Limb (tissue), 2 donors: ENCODE results near the gene TMEM126A.
"Not testable (repeated sequence)": the region's sequence is repeated elsewhere in the genome, so short reads cannot be mapped to it uniquely, and the experiment has no call there.

ENCODE experiments used
- DNase-seq, 2 donors: peaks; one replicate each; pipeline ENCODE4 v3.0.0-alpha.2; 2016; ENCODE audit errors: extremely low spot score in 2 of 2

The TMEM126A gene

DNA sequence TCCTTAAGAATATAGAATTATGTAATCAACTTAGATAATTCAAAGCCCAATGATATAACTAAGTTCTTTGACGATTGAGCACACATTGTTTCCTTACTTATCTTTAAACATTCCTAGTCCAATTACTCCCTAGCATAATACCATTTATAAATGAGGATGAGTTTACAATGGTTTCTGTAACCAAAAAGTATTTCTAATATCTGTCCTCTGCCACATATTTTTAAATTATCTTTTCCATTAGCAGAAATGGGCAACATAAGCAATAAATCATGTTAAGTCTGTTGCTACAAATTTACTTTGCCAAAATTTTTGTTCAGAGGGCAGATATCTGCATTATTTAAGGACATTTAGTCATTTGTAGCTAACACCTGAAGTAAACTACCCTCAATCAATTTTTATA, 10.4 kb downstream of the TMEM126A start:
- DNase-seq = no peak

DNA sequence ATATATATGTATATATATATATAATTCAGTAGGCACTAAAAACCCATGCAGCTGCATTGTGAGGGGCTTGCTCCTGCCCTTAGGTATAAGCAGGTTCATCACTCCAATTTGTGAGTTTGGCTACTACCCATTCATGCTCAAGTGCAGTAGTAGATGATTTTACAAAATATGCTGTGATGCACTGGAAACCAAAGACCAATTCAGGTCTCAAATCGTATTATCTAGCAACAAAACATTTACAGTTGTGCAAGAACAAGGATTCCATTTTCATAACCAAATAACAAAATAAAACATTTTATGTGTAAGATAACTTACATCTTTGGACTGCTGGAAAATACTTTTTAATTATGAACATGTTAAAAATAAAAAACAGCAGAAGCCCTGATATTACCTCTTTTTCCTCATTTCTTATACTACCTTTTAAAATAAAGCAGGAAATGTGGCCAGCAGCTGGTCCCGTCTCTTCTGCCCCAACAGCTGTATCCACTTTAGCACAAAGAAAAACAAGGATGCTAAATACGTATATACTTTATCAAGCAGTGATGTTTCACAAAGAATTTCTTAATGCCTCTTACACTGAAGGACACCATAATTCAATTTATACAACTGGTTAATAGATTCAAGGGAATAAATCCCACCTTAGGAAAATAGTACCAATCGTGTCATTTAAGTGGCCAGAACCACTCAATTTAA, 14.4 kb downstream of the TMEM126A start:
- no peak for DNase-seq

DNA sequence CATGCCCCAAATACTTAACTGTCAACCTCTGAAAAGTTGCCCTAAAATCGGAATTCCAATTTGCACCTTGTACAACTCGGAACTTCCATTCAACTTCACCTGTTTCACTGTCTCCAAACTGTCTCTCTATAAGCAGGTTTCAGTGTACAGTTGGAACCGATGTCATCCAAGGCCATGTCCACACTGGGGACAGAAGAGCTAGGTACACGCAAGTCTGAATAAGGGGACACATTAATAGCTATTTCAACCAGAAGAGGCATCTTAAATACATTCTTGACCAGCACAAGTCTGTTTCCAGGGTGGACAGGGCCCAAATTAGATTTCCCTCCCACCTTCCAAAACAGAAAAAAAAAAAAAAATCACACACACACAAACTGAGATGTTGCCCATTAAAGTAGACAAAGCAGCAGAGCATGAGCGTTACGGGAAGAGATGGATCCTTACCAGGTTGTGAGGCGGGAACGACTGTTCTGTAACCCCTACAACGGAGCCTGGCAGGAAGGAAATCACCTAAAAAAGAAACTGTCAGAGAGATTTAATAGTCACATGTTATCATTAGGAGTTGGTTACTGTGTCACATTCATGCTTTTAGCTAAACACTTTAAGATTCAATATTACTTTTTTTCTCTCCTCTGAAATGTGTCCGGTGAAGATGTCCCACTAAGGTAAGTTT, 15.4 kb downstream of the TMEM126A start:
- DNase-seq = no peak

DNA sequence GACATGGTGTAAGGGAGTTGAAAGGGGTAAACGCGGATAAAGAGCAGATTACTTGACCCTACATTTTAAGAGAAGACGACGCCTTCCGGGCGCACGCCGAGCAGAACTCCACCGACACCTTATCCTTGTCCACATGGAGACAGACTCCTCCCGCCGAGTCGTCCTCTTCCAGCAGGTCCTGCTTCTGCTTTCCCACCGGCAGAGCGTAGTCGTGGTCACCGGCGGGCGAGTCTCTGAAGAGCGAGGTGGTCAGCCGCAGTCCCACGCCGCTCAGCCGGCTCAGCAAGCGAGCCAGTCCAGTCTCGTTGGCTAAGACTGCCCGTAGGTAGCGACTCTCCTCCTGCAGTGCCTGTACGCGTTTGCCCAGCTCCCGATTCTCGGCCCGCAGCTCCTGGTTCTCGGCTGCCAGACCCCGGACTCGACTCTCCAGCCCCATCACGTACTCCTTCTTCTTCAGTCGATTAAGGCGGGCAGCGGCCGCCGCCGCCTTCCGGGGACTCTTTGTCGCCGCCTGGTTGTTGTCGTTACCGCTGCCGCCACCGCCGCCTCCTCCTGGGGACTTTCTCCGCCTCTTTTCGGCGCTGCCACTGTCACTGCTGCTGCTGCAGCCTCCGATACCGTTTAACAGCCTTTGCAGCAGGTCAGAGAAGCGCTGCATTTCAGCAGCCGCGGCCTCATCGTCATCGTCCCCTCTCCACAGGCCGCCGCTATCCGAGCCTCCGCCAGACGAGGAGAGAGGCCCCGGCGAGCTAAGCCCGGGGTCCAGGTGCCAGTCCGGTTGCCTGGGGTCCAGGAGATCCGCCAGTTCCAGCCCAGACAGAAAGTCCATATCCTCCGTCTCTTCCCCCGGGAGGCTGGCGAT, 16.2 kb downstream of the TMEM126A start:
- peak; percentile 72 to 83 for DNase-seq

DNA sequence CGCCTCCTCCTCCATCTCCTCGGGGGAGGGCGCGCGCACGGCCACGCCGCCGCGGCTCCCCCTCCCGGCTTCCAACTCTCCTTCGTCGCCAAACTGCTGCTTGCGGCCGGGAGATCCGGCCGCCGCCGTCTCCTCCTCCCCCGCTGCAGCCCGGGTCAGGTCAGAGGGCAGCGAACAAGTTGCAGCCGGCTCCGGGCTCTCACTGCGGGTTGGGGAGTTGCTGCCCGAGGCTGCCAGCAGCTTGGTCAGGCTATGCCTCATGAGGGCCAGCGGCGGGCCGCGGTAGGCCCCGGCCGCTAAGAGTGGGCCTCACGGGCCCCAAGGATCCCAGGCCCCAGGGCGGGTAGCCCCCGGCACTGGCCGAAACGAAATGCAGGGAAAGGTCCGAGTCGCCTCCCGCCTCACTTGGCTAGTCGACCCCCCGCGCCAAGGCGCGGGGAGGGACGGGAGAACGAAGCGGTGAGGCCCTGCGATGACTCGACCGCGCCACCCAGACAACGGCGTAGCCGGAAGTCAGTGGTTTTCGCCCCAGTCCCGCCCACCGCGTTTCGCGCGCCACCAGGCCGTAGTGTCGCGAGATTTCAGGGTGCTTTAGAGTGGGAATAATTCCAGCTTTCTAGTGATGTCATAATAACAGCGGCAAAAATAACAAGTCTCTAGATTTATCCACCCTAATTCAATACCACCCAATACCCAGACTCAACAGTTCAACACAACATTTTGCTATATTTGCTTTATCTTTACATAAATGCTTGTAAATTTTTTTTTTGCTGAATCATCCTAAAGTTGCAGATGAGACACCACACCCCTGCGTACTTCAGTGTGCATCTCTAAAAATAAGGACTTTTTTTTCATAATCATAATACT, 17.1 kb downstream of the TMEM126A start, which contains the start of gene CREBZF:
TSS of gene CREBZF (minus strand) at position 515 of the 867 bp plus-strand sequence. CDS start at position 261, 254 bp downstream.
- peak; percentile 95 to 97 for DNase-seq

DNA sequence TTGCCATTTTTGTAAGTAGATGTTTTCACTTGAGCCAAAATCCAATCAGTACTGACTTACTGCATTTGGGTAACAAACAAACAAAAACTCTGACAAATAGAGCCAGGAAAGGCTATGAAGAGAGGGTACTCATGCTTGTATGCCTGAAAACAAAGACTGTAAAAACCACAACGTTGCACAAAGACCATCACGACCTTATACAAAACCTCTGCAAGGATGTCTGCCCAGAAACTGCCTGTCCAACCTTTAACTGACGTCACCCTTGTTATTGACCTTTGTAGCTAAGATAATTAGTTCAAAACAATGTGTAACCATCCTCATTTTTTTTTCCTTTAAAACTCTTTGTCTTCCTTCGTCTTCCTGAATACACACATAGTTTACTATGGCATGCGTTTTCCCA, 18.0 kb downstream of the TMEM126A start:
- DNase-seq = no peak

DNA sequence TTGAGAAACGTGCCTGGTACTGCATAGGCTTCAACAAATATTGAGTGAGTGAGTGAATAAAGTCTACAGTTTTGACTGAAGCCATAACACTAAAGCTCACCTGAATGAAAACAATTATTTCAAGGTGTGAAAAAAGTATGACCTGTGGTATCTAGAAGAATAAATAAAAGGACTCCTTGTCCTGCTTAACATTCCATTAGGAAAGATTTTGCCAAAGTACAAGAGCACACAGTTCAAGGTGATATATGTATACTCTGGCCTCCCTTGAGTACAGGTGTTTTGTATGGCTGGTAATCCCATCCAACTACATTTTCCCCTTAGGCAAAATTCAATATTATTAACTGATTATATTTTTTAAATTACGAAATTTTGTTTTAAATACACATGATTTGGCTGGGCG, 18.9 kb downstream of the TMEM126A start:
- no peak for DNase-seq

DNA sequence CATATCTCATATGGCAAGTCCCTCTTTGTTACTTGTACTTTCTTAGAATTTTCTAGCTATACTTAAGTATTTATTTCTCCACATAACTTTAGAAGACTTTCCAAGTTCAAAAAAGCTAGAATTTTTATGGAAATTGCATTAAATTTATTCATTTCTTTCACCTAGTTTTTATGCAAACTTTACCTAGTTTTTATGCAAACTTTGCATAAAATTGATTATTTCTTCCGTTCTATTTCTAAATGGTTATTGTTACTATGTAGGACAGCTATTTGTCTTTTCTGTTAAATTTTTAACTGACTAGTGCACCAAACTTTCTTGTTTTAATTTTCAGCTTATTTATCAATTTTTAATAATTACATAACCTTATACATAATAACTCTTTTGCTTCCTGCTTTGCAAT, 20.4 kb downstream of the TMEM126A start:
- no peak for DNase-seq

DNA sequence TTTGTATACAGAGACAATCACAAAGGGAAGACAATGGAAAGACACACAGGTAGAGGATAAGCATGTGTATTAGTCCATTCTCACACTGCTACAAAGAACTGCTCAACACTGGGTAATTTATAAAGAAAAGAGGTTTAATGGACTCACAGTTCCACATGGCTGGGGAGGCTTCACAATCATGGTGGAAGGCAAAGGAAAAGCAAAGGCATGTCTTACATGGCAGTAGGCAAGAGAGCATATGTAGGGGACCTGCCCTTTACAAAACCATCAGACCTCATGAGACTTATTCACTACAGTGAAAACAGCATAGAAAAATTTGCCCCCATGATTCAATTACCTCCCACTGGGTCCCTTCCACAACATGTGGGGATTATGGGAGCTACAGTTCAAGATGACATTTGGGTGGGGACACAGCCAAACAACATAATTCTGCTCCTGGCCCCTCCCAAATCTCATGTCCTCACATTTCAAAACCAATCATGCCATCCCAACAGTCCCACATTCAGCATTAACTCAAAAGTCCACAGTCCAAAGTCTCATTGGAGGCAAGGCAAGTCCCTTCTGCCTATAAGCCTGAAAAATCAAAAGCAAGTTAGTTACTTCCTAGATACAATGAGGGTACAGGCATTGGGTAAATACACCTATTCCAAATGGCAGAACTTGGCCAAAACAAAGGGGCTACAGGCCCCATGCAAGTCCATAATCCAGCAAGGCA, 23.3 kb downstream of the TMEM126A start:
- not testable (repeated sequence) for DNase-seq

DNA sequence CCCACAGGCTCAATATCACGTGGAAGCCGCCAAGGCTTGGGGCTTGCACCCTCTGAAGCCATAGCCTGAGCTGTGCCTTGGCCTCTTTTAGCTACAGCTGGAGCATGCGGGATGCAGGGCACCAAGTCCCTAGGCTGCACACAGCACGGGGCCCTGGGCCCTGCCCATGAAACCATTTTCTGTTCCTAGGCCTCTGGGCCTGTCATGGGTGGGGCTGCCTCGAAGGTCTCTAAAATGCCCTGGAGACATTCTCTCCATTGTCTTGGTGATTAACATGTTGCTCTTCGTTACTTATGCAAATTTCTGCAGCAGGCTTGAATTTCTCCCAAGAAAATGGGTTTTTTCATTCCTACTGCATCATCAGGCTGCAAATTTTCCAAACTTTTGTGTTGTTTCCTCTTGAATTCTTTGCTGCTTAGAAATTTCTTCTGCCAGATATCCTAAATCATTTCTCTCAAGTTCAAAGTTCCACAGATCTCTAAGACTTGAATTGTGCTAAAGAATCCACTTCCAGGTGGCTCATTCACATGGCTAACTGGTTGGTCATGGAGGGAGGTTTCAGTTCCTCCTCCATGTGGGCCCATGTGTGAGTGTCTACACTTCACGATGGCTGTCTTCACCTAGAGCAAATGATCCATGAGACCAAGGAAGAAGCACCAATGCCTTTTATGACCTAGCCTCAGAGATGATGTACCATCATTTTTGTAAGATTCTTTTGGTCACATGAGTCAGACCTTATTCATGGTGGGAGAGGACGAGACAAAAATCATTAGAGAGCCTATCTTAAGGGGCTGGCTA, 24.5 kb downstream of the TMEM126A start:
- no peak for DNase-seq

DNA sequence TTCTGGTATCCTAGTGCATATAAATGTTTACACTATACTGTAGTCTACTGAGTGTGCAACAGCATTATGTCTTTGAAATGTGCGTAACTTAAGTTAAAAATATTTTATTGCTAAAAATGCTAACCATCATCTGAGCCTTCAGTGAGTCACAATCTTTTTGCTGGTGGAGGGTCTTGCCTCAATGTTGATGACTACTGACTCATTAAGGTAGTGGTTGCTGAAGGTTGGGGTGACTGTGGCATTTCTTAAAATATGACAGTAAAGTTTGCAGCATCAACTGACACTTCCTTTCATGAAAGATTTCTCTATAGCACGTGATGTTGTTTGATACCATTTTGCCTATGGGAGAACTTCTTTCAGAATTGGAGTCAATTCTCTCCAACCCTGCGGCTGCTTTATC, 25.6 kb downstream of the TMEM126A start:
- no peak for DNase-seq

DNA sequence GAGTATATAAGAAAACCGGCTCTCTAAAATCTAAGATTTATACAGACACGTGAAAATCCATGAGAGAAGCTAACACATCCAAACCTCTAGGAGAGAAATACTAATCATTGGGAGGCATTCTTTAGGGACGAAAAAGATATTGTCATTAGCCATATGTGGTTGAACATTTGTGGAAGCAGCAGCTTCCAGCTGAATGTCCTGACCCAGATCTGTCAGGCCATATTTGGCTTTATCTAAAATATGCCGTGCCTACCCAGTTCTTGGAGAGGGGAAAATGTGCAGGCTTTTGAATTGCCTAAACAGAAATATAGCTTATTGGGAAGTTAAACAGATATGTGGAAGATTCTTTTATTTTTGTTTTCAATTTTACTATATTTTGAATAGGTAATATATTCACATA, 31.8 kb downstream of the TMEM126A start:
- DNase-seq = no peak

DNA sequence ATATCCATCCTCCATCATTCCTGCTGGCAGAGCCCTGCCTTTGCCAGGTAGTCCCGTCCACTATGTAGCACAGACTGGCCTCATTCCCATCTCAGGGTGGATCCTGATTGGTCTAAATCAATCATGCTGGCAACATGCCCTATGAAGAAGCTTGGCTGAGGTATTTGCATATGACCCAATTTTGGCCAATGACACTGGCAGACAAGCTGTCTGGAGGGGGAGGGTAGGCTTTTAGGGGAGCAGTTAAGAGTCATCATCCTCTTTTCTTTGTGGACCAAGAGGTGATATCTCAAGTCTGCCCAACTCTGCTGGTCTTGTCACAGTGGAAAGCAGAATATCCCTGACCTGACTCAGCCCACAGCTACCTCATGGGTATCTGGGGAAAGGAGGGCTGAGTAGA, 33.1 kb downstream of the TMEM126A start:
- DNase-seq = no peak

DNA sequence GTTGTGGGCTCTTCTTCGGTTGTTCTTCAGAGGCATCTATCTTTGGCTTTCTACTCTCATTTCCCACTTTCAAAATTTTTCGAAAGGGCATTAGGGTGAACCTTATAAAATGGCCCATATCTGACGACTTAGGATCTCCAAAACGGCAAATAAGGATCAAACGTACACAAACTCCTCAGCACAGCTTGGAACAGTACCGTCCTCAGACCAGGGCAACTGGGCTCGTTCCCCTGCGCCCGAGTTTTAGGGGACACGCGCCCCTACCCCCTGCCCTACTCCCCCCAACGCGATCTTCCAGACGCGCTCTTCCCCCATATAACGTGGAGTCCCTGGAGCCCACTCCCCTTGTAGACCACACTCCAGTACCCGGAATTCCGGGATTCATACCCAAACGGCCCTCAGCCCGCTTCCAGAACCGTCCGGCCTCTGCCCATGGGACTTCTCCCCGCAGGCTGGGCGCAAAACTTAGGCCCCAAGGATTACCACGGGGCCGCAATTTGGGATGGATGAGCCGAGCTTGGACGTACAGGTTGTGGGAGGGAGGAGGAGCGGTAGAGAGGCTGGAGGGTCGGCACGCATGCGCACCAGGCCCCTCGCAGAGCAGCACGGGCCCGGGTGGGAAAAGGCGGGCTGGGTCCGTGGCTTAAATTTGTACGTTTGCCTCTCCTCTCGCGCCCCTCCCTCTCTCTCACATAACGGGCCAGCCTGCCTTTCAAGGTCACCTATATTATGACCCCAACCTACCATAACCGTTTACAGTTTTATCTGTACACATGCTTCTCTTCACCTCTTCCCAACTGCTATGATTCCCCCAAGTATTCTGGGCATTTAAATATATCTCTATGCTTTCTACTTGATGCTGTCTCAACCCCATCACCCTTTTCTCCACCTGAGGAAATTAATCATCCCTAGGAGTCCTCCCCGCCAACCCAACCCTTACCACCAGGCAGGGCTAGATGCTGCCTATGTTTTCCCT, 34.9 kb downstream of the TMEM126A start:
- peak; percentile 80 to 88 for DNase-seq

DNA sequence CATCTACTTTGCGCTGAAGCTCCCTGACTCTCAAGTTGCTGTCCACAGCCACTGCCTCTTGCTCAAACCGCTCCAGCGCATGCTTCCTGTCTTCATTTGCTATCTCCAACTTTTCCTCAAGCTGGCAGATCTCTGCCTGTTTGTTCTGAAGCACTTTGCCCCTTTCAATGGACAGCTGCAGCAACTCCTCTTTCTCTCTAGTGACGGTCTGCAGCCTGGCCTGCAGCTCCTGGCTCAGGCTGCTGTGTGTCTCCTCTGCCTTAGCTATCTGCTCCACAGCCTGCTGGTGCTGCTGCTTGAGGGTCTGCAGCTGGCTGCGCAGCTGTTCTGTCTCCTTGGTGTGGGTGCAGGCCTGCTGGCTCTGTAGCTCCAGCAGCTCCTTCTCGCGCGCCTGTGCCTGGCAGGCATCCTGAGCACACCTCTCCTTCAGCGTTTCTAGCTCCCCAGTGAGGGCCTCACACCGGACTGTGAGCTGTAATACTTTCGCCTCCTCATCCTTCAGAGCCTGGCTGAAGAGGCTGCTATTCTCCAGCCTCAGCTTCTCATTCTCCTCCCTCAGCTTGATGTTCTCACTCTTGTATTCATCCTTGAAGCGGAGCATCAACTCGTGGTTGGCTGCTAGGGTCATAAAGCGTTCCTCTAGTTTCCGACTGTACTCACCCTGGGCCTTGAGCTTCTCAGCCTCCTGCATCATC, 37.5 kb downstream of the TMEM126A start:
- DNase-seq = peak; percentile 61 to 68

DNA sequence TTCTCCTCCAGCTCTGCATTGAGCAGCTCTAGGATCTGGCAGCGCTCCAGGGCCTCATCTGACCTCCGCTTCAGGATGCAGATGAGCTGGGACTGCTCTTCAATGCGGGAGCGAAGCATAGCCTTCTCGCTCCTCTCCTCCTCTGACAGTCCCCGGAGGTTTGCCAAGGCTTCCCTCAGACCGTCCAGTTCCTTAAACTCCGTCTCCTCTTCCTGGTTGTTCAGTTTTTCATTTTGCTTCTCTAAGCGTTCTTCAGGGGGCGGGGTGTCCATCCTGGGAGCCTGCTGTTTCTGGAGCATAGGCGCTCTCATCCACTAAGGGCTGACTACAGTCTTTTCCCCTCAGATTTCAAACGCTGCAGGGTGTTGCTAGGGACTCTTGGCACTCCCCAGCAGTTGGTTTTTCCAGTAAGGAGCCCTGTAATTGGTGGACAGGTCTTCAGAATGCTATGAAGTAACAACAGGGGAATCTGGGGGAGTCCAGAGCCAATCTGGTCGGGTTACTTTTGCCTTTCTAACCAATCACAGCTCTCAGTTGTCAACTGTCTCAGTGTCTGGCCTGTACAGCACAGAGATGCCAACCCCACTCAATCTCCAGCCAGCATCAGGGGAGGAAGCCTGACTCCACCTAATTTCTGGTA, 38.2 kb downstream of the TMEM126A start, which contains the start of gene CCDC89:
TSS of gene CCDC89 (minus strand) at position 376 of the 640 bp plus-strand sequence. CDS start at position 311, 65 bp downstream.
- DNase-seq = peak; percentile 57 to 87

DNA sequence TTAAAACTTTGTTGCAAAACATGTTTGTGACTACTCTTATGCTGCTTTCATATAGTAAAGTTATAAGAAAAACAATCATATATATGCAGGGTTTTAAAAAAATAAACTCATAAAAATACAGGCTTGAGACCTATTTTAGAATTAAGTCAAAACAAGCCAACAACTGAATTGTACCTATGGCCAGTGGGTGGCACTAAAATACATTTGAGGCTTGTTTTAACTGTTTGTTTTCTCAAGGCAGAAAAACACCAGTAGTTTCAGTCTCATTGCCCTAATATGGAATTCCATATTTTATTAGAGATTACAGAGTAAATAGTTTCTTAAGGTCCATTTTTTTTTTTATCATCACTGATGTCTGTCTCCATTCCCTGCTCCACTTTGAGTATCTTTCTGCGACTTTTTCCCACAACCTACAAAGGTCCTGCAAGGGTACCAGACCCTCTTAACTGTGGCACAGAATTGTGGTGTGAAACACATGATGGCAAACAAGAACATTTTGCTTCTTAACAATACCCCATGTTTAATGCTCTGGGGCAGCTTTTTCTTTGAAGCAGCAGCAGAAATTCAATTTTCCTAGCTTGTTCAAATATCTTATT, 46.7 kb downstream of the TMEM126A start:
- DNase-seq = peak in 1 of 2 donors; percentile 40
